Cerebellar cortex (tissue), 1 donor: ENCODE results near the gene DGKI.

Experiments
- DNase-seq: peaks from one replicate; pipeline ENCODE4 v3.0.0-alpha.2; 2015; ENCODE audit warnings: low spot score

DGKI gene

GRCh38 chr7:137871170-137871915 is 24.6 kb upstream of the DGKI start:
- no peak for DNase-seq

GRCh38 chr7:137870684-137871083 is 23.9 kb upstream of the DGKI start:
- DNase-seq: no peak

GRCh38 chr7:137870078-137870477 is 23.3 kb upstream of the DGKI start:
- no peak for DNase-seq

- DNase-seq: no peak
Measured at GRCh38 chr7:137869260-137869659, 22.5 kb upstream of the DGKI start.

- no peak for DNase-seq
Measured at GRCh38 chr7:137867289-137867688, 20.5 kb upstream of the DGKI start.

GRCh38 chr7:137865764-137866163 is 19.0 kb upstream of the DGKI start:
- DNase-seq: no peak

- no peak for DNase-seq
Measured at GRCh38 chr7:137862964-137863363, 16.2 kb upstream of the DGKI start.

GRCh38 chr7:137862358-137862757 is 15.6 kb upstream of the DGKI start:
- DNase-seq: no peak

GRCh38 chr7:137860542-137860941 is 13.8 kb upstream of the DGKI start:
- no peak for DNase-seq

- no peak for DNase-seq
Measured at GRCh38 chr7:137853053-137853452, 6.3 kb upstream of the DGKI start.

- DNase-seq: no peak
Measured at GRCh38 chr7:137852108-137852507, 5.3 kb upstream of the DGKI start.

- no peak for DNase-seq
Measured at GRCh38 chr7:137850972-137851945, 4.5 kb upstream of the DGKI start.

- DNase-seq: no peak
Measured at GRCh38 chr7:137850571-137850970, 3.8 kb upstream of the DGKI start.

GRCh38 chr7:137848095-137848494 is 1.3 kb upstream of the DGKI start:
- peak; percentile 24 for DNase-seq

- DNase-seq: peak; percentile 28
Measured at GRCh38 chr7:137847568-137848050, 835 bp upstream of the DGKI start.

- no peak for DNase-seq
Measured at GRCh38 chr7:137846549-137846826, 286 bp downstream of the DGKI start.

- no peak for DNase-seq
Measured at GRCh38 chr7:137844677-137845425, 1.9 kb downstream of the DGKI start.

GRCh38 chr7:137839903-137840779 is 6.6 kb downstream of the DGKI start:
- no peak for DNase-seq

GRCh38 chr7:137838706-137839315 is 8.0 kb downstream of the DGKI start:
- DNase-seq: peak; percentile 65

- no peak for DNase-seq
Measured at GRCh38 chr7:137836541-137836940, 10.2 kb downstream of the DGKI start.

GRCh38 chr7:137836113-137836509 is 10.7 kb downstream of the DGKI start:
- no peak for DNase-seq
